ENCODE data around the gene DENND2C. TPM values are rescaled to one million over a fixed set of nuclear protein-coding genes. Genes with fewer than 3 reads are reported as not detected.

The DENND2C gene
- total RNA-seq = 0.86 and 1.3 TPM in 2 replicates

GRCh38 chr1:114669562-114670082 is at the start of gene DENND2C:
Gene DENND2C (minus strand): TSS chr1:114670049. CDS start chr1:114625984, 44,065 bp downstream.

GRCh38 chr1:114716304-114717170 is 46.7 kb upstream of the DENND2C start, which contains the start of gene NRAS:
Gene NRAS (minus strand): TSS chr1:114716771. CDS start chr1:114716160, 611 bp downstream.

GRCh38 chr1:114695430-114696058 is 25.7 kb upstream of the DENND2C start, which contains the start of gene AMPD1:
Gene AMPD1 (minus strand): TSS chr1:114695546. CDS start chr1:114695471, 75 bp downstream.

GRCh38 chr1:114581335-114582287 is 88.2 kb downstream of the DENND2C start, which contains the start of gene BCAS2:
Gene BCAS2 (minus strand): TSS chr1:114581615. CDS start chr1:114581591, 24 bp downstream.

Small RNA genes lying within 50 kb of the gene (small RNA-seq; reads per million reads assigned to genes)
- not detected for gene RN7SL432P

Other genes starting within 250 kb of the DENND2C start
- gene TRIM33, start 158.8 kb downstream of the DENND2C start, total RNA-seq = 52.6 and 56.3 TPM in 2 replicates
- gene BCAS2, start 88.4 kb downstream of the DENND2C start, total RNA-seq = 54.8 and 60.5 TPM in 2 replicates
- not detected in 2 replicates for gene AMPD1, start 25.5 kb upstream of the DENND2C start, total RNA-seq
- 164 and 186 TPM in 2 replicates for gene NRAS, start 46.7 kb upstream of the DENND2C start, total RNA-seq
- 579 and 580 TPM in 2 replicates for gene CSDE1, start 87.9 kb upstream of the DENND2C start, total RNA-seq
- gene SIKE1, start 110.6 kb upstream of the DENND2C start, total RNA-seq = 51.9 and 53.7 TPM in 2 replicates
- gene SYCP1, start 184.8 kb upstream of the DENND2C start, total RNA-seq = not detected in 2 replicates